HEK293T (cell line): ENCODE results near the gene LPO.

ENCODE experiments used
- BHLHE40 ChIP-seq: fragments of 450-650 bp; IDR thresholded peaks from 2 replicates; pipeline ENCODE4 v1.6.1; 2016; ENCODE audit warnings: mild to moderate bottlenecking, moderate library complexity, borderline replicate concordance
- FOXK2 ChIP-seq: fragments of 450-650 bp; IDR thresholded peaks from 2 replicates; pipeline ENCODE4 v1.6.1; 2016; ENCODE audit warnings: mild to moderate bottlenecking
- HDGF ChIP-seq: fragments of 450-650 bp; IDR thresholded peaks from 2 replicates; pipeline ENCODE4 v1.6.1; 2017; ENCODE audit warnings: antibody characterized with exemption, borderline replicate concordance

- no peak for TF ChIP-seq HDGF
- TF ChIP-seq FOXK2: no peak
- TF ChIP-seq BHLHE40: no peak
Observed at GRCh38 chr17:58262149-58262548, 23.8 kb downstream of the LPO start.
